NB4 (cell line): ENCODE measurements around the gene COMT.

Experiments used
- MYC ChIP-seq: IDR thresholded peaks from 2 replicates; pipeline ENCODE4 v1.6.1; 2011; ENCODE audit warnings: low read depth, low read length
- TF ChIP-seq, protein P1 (sequence below): IDR thresholded peaks from one replicate; pipeline ENCODE4 v1.5.1; 2012; ENCODE audit warnings: low read depth, low read length
- TF ChIP-seq, protein P2 (sequence below): IDR thresholded peaks from 2 replicates; pipeline ENCODE4 v1.6.1; 2011; ENCODE audit warnings: low read depth, low read length

DNA sequence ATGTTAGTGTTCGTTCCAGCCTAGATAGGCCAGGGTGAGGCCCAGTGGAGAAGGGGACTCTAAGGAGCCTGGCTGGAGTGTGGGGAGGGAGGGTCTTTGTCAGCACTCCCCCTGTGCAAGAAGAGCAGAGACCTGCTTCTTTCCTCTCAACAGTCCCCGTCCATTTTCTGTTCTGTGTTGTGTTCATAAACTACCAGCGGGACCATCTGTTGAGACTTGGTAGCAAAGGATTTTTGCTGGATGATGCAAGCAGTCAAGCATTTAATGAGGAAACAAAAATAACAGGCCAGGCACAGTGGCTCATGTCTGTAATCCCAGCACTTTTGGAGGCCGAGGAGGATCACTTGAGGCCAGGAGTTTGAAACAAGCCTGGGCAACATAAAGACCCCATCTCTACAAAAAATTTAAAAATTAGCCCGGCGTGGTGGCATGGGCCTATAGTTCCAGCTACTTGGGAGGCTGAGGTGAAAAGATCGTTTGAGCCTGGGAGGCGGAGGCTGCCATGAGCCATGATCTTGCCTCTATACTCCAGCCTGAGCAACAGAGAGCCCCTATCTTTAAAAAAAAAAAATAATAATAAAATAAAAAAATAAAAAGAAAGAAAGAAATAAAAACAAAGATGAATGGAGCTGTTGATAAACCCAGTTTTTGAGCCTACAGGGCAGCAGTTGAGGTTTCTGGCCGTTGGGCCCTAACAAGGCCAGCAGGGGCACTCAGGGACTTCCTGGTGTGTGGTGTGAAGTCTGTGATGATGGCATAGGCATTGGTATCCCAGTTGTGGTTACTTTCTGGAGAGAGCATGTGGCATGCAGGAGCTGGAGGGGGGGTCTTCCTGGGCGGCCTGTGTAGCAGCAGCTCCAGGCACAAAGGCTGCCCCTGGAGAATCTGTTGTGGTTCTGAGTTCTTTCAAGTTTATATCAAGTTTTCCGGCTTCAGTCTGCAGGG, 1.8 kb downstream of the COMT start:
- TF ChIP-seq, protein P1, sequence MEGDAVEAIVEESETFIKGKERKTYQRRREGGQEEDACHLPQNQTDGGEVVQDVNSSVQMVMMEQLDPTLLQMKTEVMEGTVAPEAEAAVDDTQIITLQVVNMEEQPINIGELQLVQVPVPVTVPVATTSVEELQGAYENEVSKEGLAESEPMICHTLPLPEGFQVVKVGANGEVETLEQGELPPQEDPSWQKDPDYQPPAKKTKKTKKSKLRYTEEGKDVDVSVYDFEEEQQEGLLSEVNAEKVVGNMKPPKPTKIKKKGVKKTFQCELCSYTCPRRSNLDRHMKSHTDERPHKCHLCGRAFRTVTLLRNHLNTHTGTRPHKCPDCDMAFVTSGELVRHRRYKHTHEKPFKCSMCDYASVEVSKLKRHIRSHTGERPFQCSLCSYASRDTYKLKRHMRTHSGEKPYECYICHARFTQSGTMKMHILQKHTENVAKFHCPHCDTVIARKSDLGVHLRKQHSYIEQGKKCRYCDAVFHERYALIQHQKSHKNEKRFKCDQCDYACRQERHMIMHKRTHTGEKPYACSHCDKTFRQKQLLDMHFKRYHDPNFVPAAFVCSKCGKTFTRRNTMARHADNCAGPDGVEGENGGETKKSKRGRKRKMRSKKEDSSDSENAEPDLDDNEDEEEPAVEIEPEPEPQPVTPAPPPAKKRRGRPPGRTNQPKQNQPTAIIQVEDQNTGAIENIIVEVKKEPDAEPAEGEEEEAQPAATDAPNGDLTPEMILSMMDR, result no peak
- TF ChIP-seq, protein P2, sequence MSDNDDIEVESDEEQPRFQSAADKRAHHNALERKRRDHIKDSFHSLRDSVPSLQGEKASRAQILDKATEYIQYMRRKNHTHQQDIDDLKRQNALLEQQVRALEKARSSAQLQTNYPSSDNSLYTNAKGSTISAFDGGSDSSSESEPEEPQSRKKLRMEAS, result peak; percentile 84
- TF ChIP-seq MYC, result peak; percentile 85
